ENCODE data around the gene PMM2. TPM values are rescaled to one million over a fixed set of nuclear protein-coding genes. Genes with fewer than 3 reads are reported as not detected.
A peak's percentile ranks its signal among the peaks of the same experiment; 100 is the strongest.
"Not testable (repeated sequence)": the region's sequence is repeated elsewhere in the genome, so short reads cannot be mapped to it uniquely, and the experiment has no call there.

PMM2 gene
- total and polyA plus RNA-seq, 9 of the 15 experiments (the other 6 are each of a cell fraction or from before 2014, with no cell fraction given): 5.6 to 42.7 (median 25.9) TPM

GRCh38 chr16:8748944-8749343 is 48.7 kb upstream of the PMM2 start:
- DNase-seq (ENCODE audit: extremely low read depth in 1 of 4, low spot score in 3 of 4); in situ Hi-C loops (cut with MboI): not testable (repeated sequence)
- WGBS (ENCODE audit: insufficient coverage, low coverage, missing lambda C conversion rate): 0% methylated on average over 8 of the region's 9 CpGs

GRCh38 chr16:8751481-8752311 is 45.9 kb upstream of the PMM2 start:
- in situ Hi-C loops (cut with MboI): no loop called here

More at GRCh38 chr16:8748944-8749343, 48.7 kb upstream of the PMM2 start:
- FAIRE-seq; H3K4me3 ChIP-seq; H3K27ac ChIP-seq (ENCODE audit: extremely low read depth, low read depth, low read length); H3K9ac ChIP-seq (ENCODE audit: insufficient read depth in 1 of 2, low read depth in 2 of 2, low read length in 2 of 2); H3K9me1 ChIP-seq (ENCODE audit: control insufficient read depth, insufficient read depth, low read length); POLR2A ChIA-PET; ATAC-seq; H2AFZ ChIP-seq (ENCODE audit: low read depth, low read length); H3K36me3 ChIP-seq (ENCODE audit: control insufficient read depth, insufficient read depth, low read length); CTCF ChIA-PET (ENCODE audit: low intra/inter-chr PET ratio); H3K4me1 ChIP-seq (replicated peaks in 1 of 2; ENCODE audit: control insufficient read depth in 2 of 2, insufficient read depth in 2 of 2, low read length in 2 of 2); H3K79me2 ChIP-seq (ENCODE audit: control insufficient read depth, insufficient read depth, low read length); H3K9me3 ChIP-seq (replicated peaks; ENCODE audit: control insufficient read depth, insufficient read depth, low read depth, low read length); H3K4me2 ChIP-seq (ENCODE audit: insufficient read depth, low read length); H4K20me1 ChIP-seq (replicated peaks; ENCODE audit: control insufficient read depth, insufficient read depth, low read length); BruUV-seq (replicated peaks); intact Hi-C loops (cut with micrococcal nuclease): not testable (repeated sequence)
- peak; percentile 44; the same call in 1 of the 2 replicates for TF ChIP-seq ZNF507 (tag; conservative IDR thresholded peaks at IDR 0.05)
- H3K27me3 ChIP-seq (ENCODE audit: control insufficient read depth in 2 of 2, insufficient read depth in 2 of 2, low read length in 2 of 2): peaks cover 0 to 21% of the 10 kb centered on the region in 2 experiments; a peak in 2 of 5 replicates

More at GRCh38 chr16:8751481-8752311, 45.9 kb upstream of the PMM2 start:
- Histone ChIP-seq H3K36me3 (ENCODE audit: control insufficient read depth, insufficient read depth, low read length) (no peaks in the 10 kb centered on the region), H3K9me3 (replicated peaks; ENCODE audit: control insufficient read depth, insufficient read depth, low read depth, low read length) (no peaks in the 10 kb centered on the region), H3K4me1 (replicated peaks in 1 of 2; ENCODE audit: control insufficient read depth in 2 of 2, insufficient read depth in 2 of 2, low read length in 2 of 2) (no peaks in the 10 kb centered on the region), H3K9me1 (ENCODE audit: control insufficient read depth, insufficient read depth, low read length) (no peaks in the 10 kb centered on the region), H3K9ac (ENCODE audit: insufficient read depth in 1 of 2, low read depth in 2 of 2, low read length in 2 of 2) (no peak overlapping the region), H3K79me2 (ENCODE audit: control insufficient read depth, insufficient read depth, low read length) (no peaks in the 10 kb centered on the region), H3K4me2 (ENCODE audit: insufficient read depth, low read length) (no peak overlapping the region), H3K27ac (ENCODE audit: extremely low read depth, low read depth, low read length) (no peak overlapping the region), H3K27me3 (ENCODE audit: control insufficient read depth in 2 of 2, insufficient read depth in 2 of 2, low read length in 2 of 2) (peaks cover 5 to 32% of the 10 kb centered on the region in 2 experiments), H2AFZ (ENCODE audit: low read depth, low read length) (no peak overlapping the region), H3K4me3 (no peak overlapping the region), H4K20me1 (replicated peaks; ENCODE audit: control insufficient read depth, insufficient read depth, low read length) (0 out of 2 replicates have a peak, but pooled peaks cover 4% of the 10 kb centered on the region)
- POLR2A ChIA-PET: interaction anchor here (0.6 kb wide), 1 partner anchor 66 kb away, joined by 3 read pairs; no protein-coding TSS in a partner anchor
- no peak for ATAC-seq
- CTCF ChIA-PET (ENCODE audit: low intra/inter-chr PET ratio): no interaction called here
- intact Hi-C loops (cut with micrococcal nuclease): no loop called here
- no peak for DNase-seq (ENCODE audit: extremely low read depth in 1 of 4, low spot score in 3 of 4)
- no peak for FAIRE-seq
- 4% methylated on average over 14 of the region's 14 CpGs for WGBS (ENCODE audit: insufficient coverage, low coverage, missing lambda C conversion rate)
- no peak for TF ChIP-seq TAF15 (IDR thresholded peaks at IDR 0.05; ENCODE audit: low read depth, low read length)
- TF ChIP-seq TFAM (CRISPR knock-in tag; conservative IDR thresholded peaks at IDR 0.05): no peak
- peak; percentile 49; the same call in 1 of the 2 replicates for TF ChIP-seq JUND (IDR thresholded peaks at IDR 0.05; ENCODE audit: borderline replicate concordance, low read depth, low read length)
- TF ChIP-seq JUND (tag; IDR thresholded peaks at IDR 0.05; ENCODE audit: borderline replicate concordance, low read depth, low read length): peak; percentile 37; the same call in 1 of the 3 replicates
- TF ChIP-seq ELF1 (tag; IDR thresholded peaks at IDR 0.05): no peak
- TF ChIP-seq FOSL1 (tag; conservative IDR thresholded peaks at IDR 0.05): peak; percentile 61
- TF ChIP-seq USF2 (CRISPR knock-in tag; IDR thresholded peaks at IDR 0.05): no peak
- TF ChIP-seq ATF3 (IDR thresholded peaks at IDR 0.05): peak; percentile 68
- TF ChIP-seq ATF3 (CRISPR knock-in tag; conservative IDR thresholded peaks at IDR 0.05): no peak
- BruUV-seq (replicated peaks): no TSS peak

All from K562 (cell line).